Dendritic cell treated with granulocyte-macrophage colony-stimulating factor and Interleukin-4, amounts not matched to agents 40 ng/mL and 50 ng/mL, for 4 days (primary cell): ENCODE data around the gene ECSIT.
"Not testable (repeated sequence)": the region's sequence is repeated elsewhere in the genome, so short reads cannot be mapped to it uniquely, and the experiment has no call there.

Experiments
- H3K27ac Mint-ChIP-seq: one replicate; pipeline ENCODE4 v1.8.0; 2022; ENCODE audit warnings: mild to moderate bottlenecking, mixed read lengths
- H3K27me3 Mint-ChIP-seq: one replicate; pipeline ENCODE4 v1.8.0; 2022; ENCODE audit warnings: mild to moderate bottlenecking, mixed read lengths
- H3K36me3 Mint-ChIP-seq: one replicate; pipeline ENCODE4 v1.8.0; 2022; ENCODE audit warnings: low read depth, mixed read lengths
- H3K4me1 Mint-ChIP-seq: one replicate; pipeline ENCODE4 v1.8.0; 2022; ENCODE audit warnings: low read depth, mixed read lengths
- H3K4me3 Mint-ChIP-seq: one replicate; pipeline ENCODE4 v1.8.0; 2022; ENCODE audit warnings: mild to moderate bottlenecking, moderate library complexity, mixed read lengths
- H3K9me3 Mint-ChIP-seq: one replicate; pipeline ENCODE4 v1.8.0; 2022; ENCODE audit warnings: mixed read lengths
- intact Hi-C: fragments of 100-400 bp; cut with micrococcal nuclease; formaldehyde crosslinking; loops from one replicate; pipeline ENCODE4 v1.15.0; 2022

Gene ECSIT

DNA sequence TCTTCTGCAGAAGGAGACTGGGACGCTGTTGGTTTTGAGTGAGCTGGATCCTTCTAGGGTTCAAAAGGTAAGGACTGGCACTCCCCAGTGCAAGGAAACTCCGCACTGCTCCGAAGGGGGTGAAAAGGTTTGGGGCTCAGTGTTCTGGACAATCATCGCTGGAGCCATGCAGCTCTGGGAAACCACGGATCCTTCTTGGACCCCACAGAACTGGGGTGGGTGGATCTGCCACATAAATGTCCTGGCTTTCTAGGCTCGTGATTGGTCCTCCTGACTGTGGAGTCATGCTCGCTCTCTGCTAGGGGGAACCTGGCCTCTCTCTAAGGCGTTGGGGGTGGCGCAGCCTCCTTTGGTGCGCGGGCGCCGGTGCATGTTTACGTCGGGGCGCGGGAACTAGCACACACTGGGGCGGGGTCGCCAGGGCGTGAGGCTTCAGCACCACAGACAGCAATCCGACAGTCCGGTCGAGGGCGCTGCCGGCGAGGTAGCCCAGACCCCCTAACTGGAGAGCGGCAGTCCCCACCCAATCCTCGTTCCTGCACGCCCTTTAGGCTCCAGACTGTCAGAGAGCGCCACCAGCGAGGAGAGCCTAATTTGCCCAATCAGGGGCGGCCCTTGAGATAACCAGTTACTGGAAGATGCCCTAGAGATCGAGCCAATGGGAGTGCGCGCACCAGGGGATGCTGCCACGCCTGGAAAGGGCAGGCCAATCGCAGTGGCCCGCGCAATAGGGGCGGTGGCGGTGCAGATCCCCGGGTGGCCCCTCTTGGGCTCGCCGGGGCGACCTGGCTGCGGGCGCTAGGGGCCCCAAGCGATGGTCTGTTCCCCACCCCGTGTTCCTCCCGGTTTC is 47.2 kb downstream of the ECSIT start:
- H3K36me3 Mint-ChIP-seq, result peaks cover 18% of the 10 kb centered on the region
- intact Hi-C loops, result loop anchor here (1.0 to 5.0 kb wide), 2 partner anchors 48 to 239 kb away; partner anchors contain the start of gene ECSIT

GRCh38 chr19:11480715-11481533 is 48.0 kb downstream of the ECSIT start, which contains the start of gene ELAVL3:
Gene ELAVL3 (minus strand): TSS chr19:11481046. CDS start chr19:11480608, 438 bp downstream.
- peaks cover 13% of the 10 kb centered on the region for H3K36me3 Mint-ChIP-seq
- H3K27ac Mint-ChIP-seq, result peak within 1 kb of the TSS; percentile 86
- H3K9me3 Mint-ChIP-seq, result no peaks in the 10 kb centered on the region
- peak within 1 kb of the TSS; percentile 81 for H3K4me3 Mint-ChIP-seq
- peaks cover 36% of the 10 kb centered on the region for H3K4me1 Mint-ChIP-seq
- intact Hi-C loops, result loop anchor here (5.0 kb wide), 1 partner anchor 239 kb away; no protein-coding TSS in a partner anchor
- H3K27me3 Mint-ChIP-seq, result peaks cover 59% of the 10 kb centered on the region

More for the DNA sequence above, 47.2 kb downstream of the ECSIT start:
- peak overlapping the region; percentile 86 for H3K27ac Mint-ChIP-seq
- H3K27me3 Mint-ChIP-seq, result peaks cover 54% of the 10 kb centered on the region
- H3K4me3 Mint-ChIP-seq, result peak overlapping the region; percentile 81
- H3K9me3 Mint-ChIP-seq, result no peaks in the 10 kb centered on the region
- H3K4me1 Mint-ChIP-seq, result peaks cover 36% of the 10 kb centered on the region

- H3K4me3 Mint-ChIP-seq, result peak overlapping the region; percentile 13
- H3K36me3 Mint-ChIP-seq, result peaks cover 13% of the 10 kb centered on the region
- peaks cover 67% of the 10 kb centered on the region for H3K27me3 Mint-ChIP-seq
- H3K9me3 Mint-ChIP-seq, result no peaks in the 10 kb centered on the region
- H3K4me1 Mint-ChIP-seq, result peaks cover 36% of the 10 kb centered on the region
- no peak overlapping the region for H3K27ac Mint-ChIP-seq
- intact Hi-C loops, result loop anchor here (5.0 kb wide), 1 partner anchor 238 kb away; no protein-coding TSS in a partner anchor
Observed at GRCh38 chr19:11479898-11480714, 48.8 kb downstream of the ECSIT start.

- peak overlapping the region; percentile 57 for H3K4me3 Mint-ChIP-seq
- H3K27ac Mint-ChIP-seq, result peak overlapping the region; percentile 28
- peaks cover 67% of the 10 kb centered on the region for H3K27me3 Mint-ChIP-seq
- intact Hi-C loops, result no loop called here
- no peaks in the 10 kb centered on the region for H3K9me3 Mint-ChIP-seq
- H3K4me1 Mint-ChIP-seq, result peaks cover 36% of the 10 kb centered on the region
- H3K36me3 Mint-ChIP-seq, result peaks cover 13% of the 10 kb centered on the region
Observed at GRCh38 chr19:11479090-11479897, 49.6 kb downstream of the ECSIT start.

DNA sequence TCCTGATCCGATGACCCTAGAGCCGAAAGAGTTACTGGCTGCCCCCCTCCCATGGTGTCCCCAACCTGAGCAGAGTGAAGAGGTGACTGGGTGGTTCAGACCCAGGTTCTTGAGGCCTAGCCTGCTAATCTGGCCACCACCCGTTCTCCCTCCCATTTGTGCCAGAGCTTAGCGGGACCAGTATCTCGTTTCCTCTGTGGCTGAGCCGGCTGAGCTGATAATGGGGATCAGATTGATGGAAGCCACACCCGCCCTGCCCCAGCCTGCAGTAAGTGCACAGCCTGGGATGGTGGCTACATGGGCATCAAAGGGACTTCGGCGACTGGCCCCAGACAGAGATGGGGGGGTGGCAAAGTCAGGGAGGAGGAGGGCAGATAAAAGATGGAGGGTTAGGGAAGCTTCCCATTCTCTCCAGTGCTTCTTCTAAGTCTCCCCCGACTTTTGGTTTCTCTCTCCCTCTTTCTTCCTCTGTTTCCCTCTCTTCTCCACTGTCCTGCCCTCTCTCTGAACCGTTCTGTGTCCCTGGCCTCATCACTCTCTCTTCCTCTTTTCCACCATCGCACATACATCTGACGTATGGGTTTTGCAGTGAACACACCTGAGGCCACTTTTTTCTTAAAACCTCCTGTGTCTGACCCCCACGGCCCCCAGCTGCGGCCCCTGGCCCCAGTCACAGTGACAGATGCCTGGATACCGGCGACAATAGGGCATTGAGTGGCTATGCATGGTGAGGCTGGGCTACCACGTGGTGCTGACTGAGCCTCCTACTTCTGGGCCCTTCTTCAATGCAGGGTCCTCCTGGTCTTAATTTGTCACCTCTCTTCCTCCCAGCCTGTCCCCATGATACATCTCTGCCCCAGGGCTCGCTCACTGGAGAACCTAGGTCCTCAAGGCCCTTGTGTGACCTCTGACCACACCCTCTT is 50.5 kb downstream of the ECSIT start:
- peaks cover 5% of the 10 kb centered on the region for H3K36me3 Mint-ChIP-seq
- no peak overlapping the region for H3K27ac Mint-ChIP-seq
- intact Hi-C loops, result no loop called here
- no peaks in the 10 kb centered on the region for H3K9me3 Mint-ChIP-seq
- peaks cover 67% of the 10 kb centered on the region for H3K27me3 Mint-ChIP-seq
- no peak overlapping the region for H3K4me3 Mint-ChIP-seq
- peaks cover 36% of the 10 kb centered on the region for H3K4me1 Mint-ChIP-seq

GRCh38 chr19:11475861-11476260 is 53.1 kb downstream of the ECSIT start:
- Mint-ChIP-seq H3K4me1 (peaks cover 14% of the 10 kb centered on the region), H3K27me3 (peaks cover 56% of the 10 kb centered on the region), H3K36me3 (no peaks in the 10 kb centered on the region), H3K4me3 (no peak overlapping the region), H3K27ac (no peak overlapping the region), H3K9me3 (no peaks in the 10 kb centered on the region)
- intact Hi-C loops, result no loop called here

- peaks cover 54% of the 10 kb centered on the region for H3K27me3 Mint-ChIP-seq
- H3K4me3 Mint-ChIP-seq, H3K27ac Mint-ChIP-seq, H3K9me3 Mint-ChIP-seq, H3K36me3 Mint-ChIP-seq, intact Hi-C loops: not testable (repeated sequence)
- H3K4me1 Mint-ChIP-seq, result peaks cover 14% of the 10 kb centered on the region
Observed at GRCh38 chr19:11475343-11475742, 53.6 kb downstream of the ECSIT start.

DNA sequence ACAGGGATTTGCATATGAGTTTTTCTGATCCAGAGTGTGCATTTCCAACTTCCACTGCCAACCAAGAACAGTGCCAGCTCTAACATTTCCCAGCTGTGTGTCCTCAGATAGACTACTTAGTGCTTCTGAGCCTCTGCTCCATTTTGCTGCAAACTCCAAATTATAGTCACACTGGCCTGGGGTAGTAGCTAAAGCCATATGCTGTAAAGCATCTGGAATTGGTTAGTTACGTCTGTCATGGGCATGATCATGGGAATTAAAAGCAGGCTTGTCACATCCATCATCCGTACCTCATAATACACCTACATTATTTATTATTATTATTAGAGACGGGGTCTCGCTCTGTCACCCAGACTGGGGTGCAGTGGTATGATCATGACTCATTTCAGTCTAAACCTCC is 55.2 kb downstream of the ECSIT start:
- H3K4me1 Mint-ChIP-seq, result peaks cover 7% of the 10 kb centered on the region
- intact Hi-C loops, result no loop called here
- no peaks in the 10 kb centered on the region for H3K9me3 Mint-ChIP-seq
- H3K27ac Mint-ChIP-seq, result no peak overlapping the region
- peaks cover 43% of the 10 kb centered on the region for H3K27me3 Mint-ChIP-seq
- H3K4me3 Mint-ChIP-seq, result no peak overlapping the region
- H3K36me3 Mint-ChIP-seq, result no peaks in the 10 kb centered on the region

DNA sequence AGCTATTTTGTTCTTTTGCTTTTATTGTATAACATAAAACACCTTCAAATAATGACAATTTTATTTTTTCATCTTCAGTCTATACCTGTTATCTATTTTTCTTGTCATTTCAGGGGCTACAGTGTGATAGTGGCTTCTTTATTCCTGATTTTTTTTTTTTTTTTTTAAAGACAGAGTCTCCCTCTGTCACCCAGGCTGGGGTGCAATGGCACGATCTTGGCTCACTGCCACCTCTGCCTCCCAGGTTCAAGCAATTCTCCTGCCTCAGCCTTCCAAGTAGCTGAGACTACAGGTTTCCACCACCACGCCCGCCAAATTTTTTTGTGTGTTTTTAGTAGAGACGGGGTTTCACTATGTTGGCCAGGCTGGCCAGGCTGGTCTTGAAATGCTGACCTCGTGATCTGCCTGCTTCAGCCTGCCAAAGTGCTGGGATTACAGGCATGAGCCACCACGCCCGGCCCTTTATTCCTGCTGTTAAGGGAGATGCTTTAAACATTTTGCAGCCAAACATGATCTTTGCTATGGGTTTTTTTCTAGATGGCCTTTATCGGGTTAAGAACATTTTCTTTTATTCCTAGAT is 60.6 kb downstream of the ECSIT start:
- H3K4me3 Mint-ChIP-seq, result not testable (repeated sequence)

DNA sequence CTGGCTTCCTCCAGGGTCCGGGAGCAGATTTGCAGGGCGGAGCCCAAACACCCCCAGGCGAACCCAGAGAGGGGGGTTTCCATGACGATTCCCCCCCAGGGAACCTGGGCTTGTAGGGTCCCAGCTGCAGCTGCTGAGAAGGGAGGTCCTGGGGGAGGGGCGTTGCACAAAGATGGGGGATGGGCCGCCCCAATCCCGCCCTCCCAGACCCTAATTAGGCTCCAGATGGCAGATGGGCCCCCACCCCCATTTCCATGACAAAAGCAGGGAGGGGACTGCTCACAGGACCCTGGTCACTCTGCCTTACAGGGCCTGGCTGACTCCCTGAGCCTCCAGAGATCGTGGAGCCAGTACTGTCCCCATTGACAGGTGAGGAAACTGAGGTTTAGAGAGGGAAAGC is 63.3 kb downstream of the ECSIT start:
- no peak overlapping the region for H3K27ac Mint-ChIP-seq
- H3K4me3 Mint-ChIP-seq, result no peak overlapping the region
- peaks cover 9% of the 10 kb centered on the region for H3K27me3 Mint-ChIP-seq
- no peaks in the 10 kb centered on the region for H3K36me3 Mint-ChIP-seq
- H3K4me1 Mint-ChIP-seq, result no peaks in the 10 kb centered on the region
- intact Hi-C loops, result no loop called here
- H3K9me3 Mint-ChIP-seq, result no peaks in the 10 kb centered on the region

More for the DNA sequence above, 60.6 kb downstream of the ECSIT start:
- H3K27ac Mint-ChIP-seq, H3K9me3 Mint-ChIP-seq, H3K36me3 Mint-ChIP-seq, H3K4me1 Mint-ChIP-seq, intact Hi-C loops: not testable (repeated sequence)
- H3K27me3 Mint-ChIP-seq, result peaks cover 16% of the 10 kb centered on the region

- no peak overlapping the region for H3K27ac Mint-ChIP-seq
- H3K4me1 Mint-ChIP-seq, result no peaks in the 10 kb centered on the region
- intact Hi-C loops, result no loop called here
- H3K36me3 Mint-ChIP-seq, result no peaks in the 10 kb centered on the region
- H3K4me3 Mint-ChIP-seq, result no peak overlapping the region
- peaks cover 18% of the 10 kb centered on the region for H3K27me3 Mint-ChIP-seq
- H3K9me3 Mint-ChIP-seq, result no peaks in the 10 kb centered on the region
Observed at GRCh38 chr19:11464333-11465265, 64.3 kb downstream of the ECSIT start.
